SIG-M5 treated with dmso at 0.1 percent for 504 hours (cell line): ENCODE measurements around the gene POU2AF1.
"Not testable (repeated sequence)": the region's sequence is repeated elsewhere in the genome, so short reads cannot be mapped to it uniquely, and the experiment has no call there.

ENCODE experiments used
- DNase-seq: peaks from one replicate; lab custom pipeline; 2025; ENCODE audit not compliant: unreplicated experiment; lab: John Stamatoyannopoulos, UW

Gene POU2AF1

GRCh38 chr11:111320728-111321568 is 58.1 kb downstream of the POU2AF1 start:
- no peak for DNase-seq

- DNase-seq: not testable (repeated sequence)
These were observed 58.9 kb downstream of the POU2AF1 start for GRCh38 chr11:111320199-111320598.

- DNase-seq: no peak
These were observed 59.8 kb downstream of the POU2AF1 start for GRCh38 chr11:111319296-111319695.

- no peak for DNase-seq
These were observed 67.0 kb downstream of the POU2AF1 start for GRCh38 chr11:111312076-111312475.

DNA sequence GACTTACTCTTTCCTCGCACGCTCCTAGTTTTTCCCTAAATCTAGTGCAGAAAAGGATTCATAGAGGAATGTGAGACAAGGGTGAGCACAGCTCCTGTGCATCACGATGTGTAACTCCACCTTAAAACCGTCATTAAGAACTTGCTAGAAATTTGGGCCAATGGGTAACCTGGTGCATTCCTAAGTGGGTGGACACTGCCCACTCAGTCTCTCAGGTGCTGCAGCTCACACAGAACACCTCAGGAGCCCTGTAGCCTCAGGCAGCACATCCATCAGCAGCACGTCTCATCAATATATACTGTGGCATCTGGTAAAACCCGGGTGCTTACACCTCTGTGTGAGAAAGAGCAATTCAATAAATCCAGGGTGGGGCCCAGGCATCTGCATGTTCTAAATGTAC is 68.4 kb downstream of the POU2AF1 start:
- DNase-seq: no peak

DNA sequence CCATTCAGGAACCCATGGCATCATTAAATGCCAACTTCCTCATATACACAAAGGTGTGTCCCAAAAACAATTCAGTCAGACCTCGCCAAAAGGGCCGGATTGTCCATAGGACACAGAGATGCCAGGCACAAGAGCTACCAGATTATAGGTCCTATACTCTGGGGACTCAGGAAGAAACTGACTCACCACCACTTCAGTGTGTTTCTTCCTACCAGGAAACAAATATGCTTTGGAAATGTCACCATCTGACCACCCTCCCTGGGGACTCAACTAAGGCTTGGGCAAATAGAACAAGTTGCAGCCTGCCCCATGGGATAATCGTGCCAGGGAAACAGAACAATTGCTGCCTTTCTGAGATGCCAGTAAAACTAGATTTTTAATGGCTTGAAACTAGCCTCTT is 69.0 kb downstream of the POU2AF1 start:
- no peak for DNase-seq

DNA sequence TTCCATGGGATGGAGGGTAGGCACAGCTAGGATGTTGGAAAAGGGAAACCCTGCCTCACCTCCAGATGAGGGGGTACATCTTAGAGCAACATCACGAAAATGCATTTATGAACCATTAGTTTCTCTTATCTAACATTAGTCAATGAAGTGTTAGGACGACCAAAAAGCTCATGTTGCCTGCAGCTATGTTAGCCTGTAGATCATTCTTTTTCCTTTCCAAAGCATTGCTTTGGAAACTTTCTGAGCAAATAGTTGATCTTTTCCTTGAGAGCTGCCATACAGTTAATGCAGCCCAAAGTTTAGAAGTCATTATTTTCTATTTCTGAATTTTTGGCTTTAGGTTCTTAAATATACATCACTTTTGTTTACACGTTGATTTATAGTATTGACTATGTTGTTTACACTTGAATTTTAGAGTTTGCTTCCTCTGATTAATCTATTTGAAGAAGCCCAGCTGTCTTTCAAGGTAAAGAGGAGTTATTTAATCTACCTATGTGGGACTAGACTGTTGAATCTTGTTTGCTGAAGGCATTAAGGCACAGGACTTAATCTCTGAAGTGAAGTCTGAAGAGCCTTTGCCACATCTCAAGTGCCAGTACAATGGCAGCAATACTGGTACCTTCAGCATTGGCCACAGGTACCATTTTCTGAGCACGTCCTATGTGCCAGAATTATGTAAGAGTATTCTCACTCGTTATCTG is 69.7 kb downstream of the POU2AF1 start:
- DNase-seq: no peak

GRCh38 chr11:111308140-111308539 is 70.9 kb downstream of the POU2AF1 start:
- DNase-seq: no peak

DNA sequence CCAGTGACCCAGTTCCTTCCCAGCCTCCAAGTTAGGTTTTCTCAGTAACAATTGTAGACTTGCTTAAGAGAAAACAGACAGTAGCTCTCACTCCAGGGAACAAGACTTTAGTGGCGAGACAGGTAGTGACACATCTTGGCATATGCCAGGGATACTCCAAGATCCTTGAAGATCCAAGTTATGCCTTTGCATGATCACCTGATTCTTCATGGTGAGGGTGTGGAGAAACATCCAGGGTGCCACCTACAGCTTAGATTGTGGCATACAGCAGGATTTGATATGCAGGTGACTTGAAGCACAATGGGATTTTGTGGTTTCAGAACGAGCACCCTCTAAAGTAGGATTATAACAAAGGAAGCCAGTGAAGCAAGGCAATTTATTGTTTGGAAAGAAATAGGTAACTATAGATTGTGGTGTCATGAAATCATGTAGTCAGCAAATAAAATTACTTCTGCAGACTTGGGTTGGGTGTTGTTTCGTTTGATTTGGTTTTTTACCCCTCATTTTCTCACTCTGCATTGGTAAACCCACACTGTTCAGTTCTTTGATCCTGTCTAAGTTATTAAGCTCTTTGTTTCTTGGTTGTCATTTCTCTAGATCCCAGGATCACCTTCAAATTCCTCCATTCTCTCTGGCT is 71.5 kb downstream of the POU2AF1 start:
- no peak for DNase-seq

GRCh38 chr11:111306321-111306720 is 72.8 kb downstream of the POU2AF1 start:
- DNase-seq: no peak

GRCh38 chr11:111305876-111306275 is 73.2 kb downstream of the POU2AF1 start:
- peak; percentile 9 for DNase-seq

DNA sequence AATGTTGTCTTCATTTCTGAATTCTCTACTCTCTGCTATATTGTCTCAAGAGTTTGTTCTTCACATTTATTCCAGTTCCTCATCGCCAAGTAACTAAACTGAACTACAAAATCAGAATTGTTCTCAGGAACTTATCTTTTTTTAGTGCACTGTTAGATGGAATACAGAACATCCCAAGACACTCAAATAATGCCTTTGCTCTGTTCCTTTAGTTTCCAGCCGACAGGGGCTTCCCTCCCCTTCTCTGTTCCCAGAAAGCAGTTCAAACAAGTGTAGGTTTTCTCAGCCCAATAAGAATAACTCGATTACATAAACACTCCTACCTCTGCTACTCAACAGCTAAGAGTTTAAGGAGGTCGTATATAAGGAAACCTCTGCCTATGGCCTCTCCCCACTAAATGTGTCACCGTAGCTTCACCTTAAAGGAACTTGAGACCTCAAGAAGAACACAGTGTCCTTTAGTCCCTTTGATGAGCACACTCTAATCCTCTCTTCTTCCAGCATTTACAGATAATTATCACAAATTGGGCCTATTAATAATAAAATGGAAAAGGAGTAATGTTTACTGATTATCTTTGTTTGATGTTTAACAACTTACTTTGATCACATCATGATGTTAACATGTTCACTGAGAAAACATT is 73.8 kb downstream of the POU2AF1 start:
- DNase-seq: no peak

GRCh38 chr11:111303461-111303860 is 75.6 kb downstream of the POU2AF1 start:
- peak; percentile 29 for DNase-seq

DNA sequence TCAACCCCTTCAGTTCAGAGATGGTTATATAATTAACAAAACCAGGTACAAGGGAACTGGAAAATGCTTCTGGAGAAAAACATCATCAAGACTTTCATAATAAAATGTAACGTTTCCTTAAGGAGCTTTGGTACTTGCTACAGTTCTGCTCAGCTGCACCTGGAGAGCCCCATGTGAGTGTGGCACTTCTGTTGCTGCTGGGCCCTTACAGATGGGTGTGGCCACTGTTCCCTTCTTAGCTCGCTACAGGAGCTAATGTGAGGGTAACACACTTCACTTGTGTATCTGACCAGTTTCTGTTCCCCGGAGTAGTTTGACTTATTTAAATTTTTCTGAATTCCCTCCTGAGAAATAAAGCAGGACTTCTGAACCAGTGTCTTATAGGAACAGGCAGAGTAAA is 76.8 kb downstream of the POU2AF1 start:
- DNase-seq: no peak
